SK-N-SH (cell line): Measurements from ENCODE around the gene TNNT2. TPM values are rescaled to one million over a fixed set of nuclear protein-coding genes. Genes with fewer than 3 reads are reported as not detected.

Source experiments
- CTCF ChIA-PET: fragments of 300-600, 350-600 bp; formaldehyde crosslinking; extraction: SDS; loops from one replicate; lab custom pipeline; 2021; lab: Yijun Ruan, JAX
- POLR2A ChIA-PET: fragments of 350-600 bp; sonication (Branson Sonifier 250); formaldehyde crosslinking; extraction: SDS; loops from one replicate; lab custom pipeline; 2020; ENCODE audit warnings: antibody characterized with exemption, inconsistent platforms; lab: Yijun Ruan, JAX
- DNase-seq: peaks from one replicate; pipeline ENCODE4 v3.0.0; 2012
- H2AFZ ChIP-seq: fragments of 200-600 bp; sonication (generic); 2 replicates; pipeline ENCODE4 v1.8.1; 2016; ENCODE audit warnings: antibody characterized with exemption, mild to moderate bottlenecking, low read depth
- H3F3A ChIP-seq: fragments of 200-600 bp; sonication (generic); replicated peaks from 2 replicates; pipeline ENCODE3; 2016; ENCODE audit warnings: antibody characterized with exemption, mild to moderate bottlenecking; ENCODE audit not compliant: insufficient read depth
- H3K27ac ChIP-seq, 2 experiments: fragments of 200-500 bp in 1 of 2; fragments of 200-600 bp in 1 of 2; sonication (Bioruptor generic) in 1 of 2; sonication (generic), shearing (Covaris generic) in 1 of 2; 2 replicates each; pipeline versions ENCODE4 v1.5.1 to v1.6.1; 2014 to 2016; ENCODE audit warnings: low read depth in 2 of 2, inconsistent platforms in 1 of 2, low read length in 1 of 2, mild to moderate bottlenecking in 1 of 2, mixed read lengths in 1 of 2
- H3K27me3 ChIP-seq: fragments of 200-600 bp; sonication (generic), shearing (Covaris generic); 2 replicates; pipeline ENCODE4 v1.6.1; 2016; ENCODE audit warnings: mixed run types; ENCODE audit not compliant: insufficient read depth
- H3K36me3 ChIP-seq, 2 experiments: fragments of 200-500 bp in 1 of 2; fragments of 200-600 bp in 1 of 2; sonication (Bioruptor generic) in 1 of 2; sonication (generic) in 1 of 2; replicated peaks in 1 of 2; 2 replicates each; pipeline versions ENCODE3 to v1.5.1; 2014 to 2016; ENCODE audit warnings: low read length in 1 of 2, mild to moderate bottlenecking in 1 of 2; ENCODE audit not compliant: insufficient read depth in 2 of 2, control insufficient read depth in 1 of 2
- H3K4me1 ChIP-seq, 2 experiments: fragments of 200-500 bp in 1 of 2; fragments of 200-600 bp in 1 of 2; sonication (Bioruptor generic) in 1 of 2; sonication (generic), shearing (Covaris generic) in 1 of 2; 2 replicates each; pipeline versions ENCODE4 v1.5.1 to v1.6.1; 2014 to 2016; ENCODE audit warnings: low read depth in 1 of 2, low read length in 1 of 2, mixed run types in 1 of 2; ENCODE audit not compliant: insufficient read depth in 2 of 2, control insufficient read depth in 1 of 2
- H3K4me2 ChIP-seq: fragments of 200-600 bp; sonication (generic), shearing (Covaris generic); 2 replicates; pipeline ENCODE4 v1.6.1; 2017; ENCODE audit warnings: mixed run types
- H3K4me3 ChIP-seq, 2 experiments: fragments of 200-500 bp in 1 of 2; fragments of 200-600 bp in 1 of 2; sonication (Bioruptor generic) in 1 of 2; sonication (generic), shearing (Covaris generic) in 1 of 2; 2 replicates each; pipeline versions ENCODE4 v1.5.1 to v1.8.1; 2014 to 2016; ENCODE audit warnings: low read depth in 2 of 2, inconsistent platforms in 1 of 2, low read length in 1 of 2, mild to moderate bottlenecking in 1 of 2, mixed read lengths in 1 of 2, moderate library complexity in 1 of 2
- H3K79me2 ChIP-seq: fragments of 200-600 bp; sonication (generic); 2 replicates; pipeline ENCODE4 v1.8.1; 2017; ENCODE audit warnings: mild to moderate bottlenecking; ENCODE audit not compliant: insufficient read depth
- H3K9ac ChIP-seq: fragments of 200-600 bp; sonication (generic); 2 replicates; pipeline ENCODE4 v1.6.1; 2017; ENCODE audit warnings: mixed run types
- H3K9me2 ChIP-seq: fragments of 200-600 bp; sonication (generic); 2 replicates; pipeline ENCODE4 v1.6.1; 2017; ENCODE audit warnings: mixed run types
- H3K9me3 ChIP-seq: fragments of 200-600 bp; sonication (generic); 2 replicates; pipeline ENCODE4 v1.6.1; 2017; ENCODE audit warnings: mixed run types, mild to moderate bottlenecking, moderate library complexity
- H4K20me1 ChIP-seq: fragments of 200-600 bp; sonication (generic); 2 replicates; pipeline ENCODE4 v1.6.1; 2017; ENCODE audit warnings: mild to moderate bottlenecking, mixed run types; ENCODE audit not compliant: insufficient read depth
- EZH2phosphoT487 ChIP-seq: fragments of 200-600 bp; sonication (generic); IDR thresholded peaks from 2 replicates; pipeline ENCODE4 v1.6.1; 2017; ENCODE audit warnings: low read depth, mixed run types, mild to moderate bottlenecking, antibody characterized with exemption, moderate library complexity, borderline replicate concordance
- FOSL2 ChIP-seq: IDR thresholded peaks from 2 replicates; pipeline ENCODE4 v1.4.0; 2012; ENCODE audit warnings: low read depth, mild to moderate bottlenecking, moderate library complexity, borderline replicate concordance
- MXI1 ChIP-seq: IDR thresholded peaks from 2 replicates; pipeline ENCODE4 v1.6.1; 2012; ENCODE audit warnings: mild to moderate bottlenecking, low read depth, low read length, improper control_type of control experiment
- NFIC ChIP-seq: IDR thresholded peaks from 2 replicates; pipeline ENCODE4 v1.4.0; 2012; ENCODE audit warnings: borderline replicate concordance
- POLR2AphosphoS5 ChIP-seq: IDR thresholded peaks from 2 replicates; pipeline ENCODE4 v1.6.1; 2012; ENCODE audit warnings: low read depth, low read length
- RAD21 ChIP-seq: IDR thresholded peaks from 2 replicates; pipeline ENCODE4 v1.6.1; 2012; ENCODE audit warnings: mild to moderate bottlenecking, low read length
- RXRA ChIP-seq: IDR thresholded peaks from 2 replicates; pipeline ENCODE4 v1.4.0; 2012; ENCODE audit warnings: low read depth, mild to moderate bottlenecking, borderline replicate concordance
- SIN3A ChIP-seq: IDR thresholded peaks from 2 replicates; pipeline ENCODE4 v1.6.1; 2012; ENCODE audit warnings: low read depth, mild to moderate bottlenecking, low read length, moderate library complexity, borderline replicate concordance
- TAF1 ChIP-seq: IDR thresholded peaks from 2 replicates; pipeline ENCODE4 v1.6.1; 2012; ENCODE audit warnings: low read depth, mild to moderate bottlenecking, low read length, moderate library complexity, borderline replicate concordance
- TEAD4 ChIP-seq: IDR thresholded peaks from 2 replicates; pipeline ENCODE4 v1.4.0; 2012; ENCODE audit warnings: mild to moderate bottlenecking, borderline replicate concordance; ENCODE audit not compliant: insufficient read depth
- USF2 ChIP-seq: fragments of 150-350 bp; IDR thresholded peaks from 2 replicates; pipeline ENCODE4 v1.6.1; 2017; ENCODE audit warnings: antibody characterized with exemption, low read length, low read depth, borderline replicate concordance
- YY1 ChIP-seq: IDR thresholded peaks from 2 replicates; pipeline ENCODE4 v1.4.0; 2012; ENCODE audit warnings: low read depth, mild to moderate bottlenecking
- ZBTB33 ChIP-seq: IDR thresholded peaks from 2 replicates; pipeline ENCODE4 v1.4.0; 2012; ENCODE audit warnings: low read depth, borderline replicate concordance
- WGBS: methylation state at CpG from one replicate; pipeline ENCODE4 v1.1.6; 2017; ENCODE audit warnings: low lambda C conversion rate; 5-methylcytosine and 5-hydroxymethylcytosine counted together
- polyA plus RNA-seq, 3 experiments: library from polyadenylated mRNA; depleted of rRNA; stranded (reverse); fragments of >200 nt; gene quantifications; 2 replicates each; pipeline ENCODE4 v1.2.3, GENCODE V29; 2012
- TF ChIP-seq, protein P1 (sequence below): fragments of 200-600 bp; sonication (generic); IDR thresholded peaks from 2 replicates; pipeline ENCODE4 v1.6.1; 2017; ENCODE audit warnings: antibody characterized with exemption, mild to moderate bottlenecking, moderate library complexity
- TF ChIP-seq, protein P2 (sequence below): fragments of 150-350 bp; IDR thresholded peaks from 2 replicates; pipeline ENCODE4 v1.6.1; 2016; ENCODE audit warnings: mild to moderate bottlenecking, low read depth, low read length
- TF ChIP-seq, protein P3 (sequence below): IDR thresholded peaks from 2 replicates; pipeline ENCODE4 v1.4.0; 2012; ENCODE audit warnings: low read depth, borderline replicate concordance

The TNNT2 gene
- polyA plus RNA-seq, 1 of the 3 experiments (the other 2 are of a cell fraction) = 0.33 TPM

DNA sequence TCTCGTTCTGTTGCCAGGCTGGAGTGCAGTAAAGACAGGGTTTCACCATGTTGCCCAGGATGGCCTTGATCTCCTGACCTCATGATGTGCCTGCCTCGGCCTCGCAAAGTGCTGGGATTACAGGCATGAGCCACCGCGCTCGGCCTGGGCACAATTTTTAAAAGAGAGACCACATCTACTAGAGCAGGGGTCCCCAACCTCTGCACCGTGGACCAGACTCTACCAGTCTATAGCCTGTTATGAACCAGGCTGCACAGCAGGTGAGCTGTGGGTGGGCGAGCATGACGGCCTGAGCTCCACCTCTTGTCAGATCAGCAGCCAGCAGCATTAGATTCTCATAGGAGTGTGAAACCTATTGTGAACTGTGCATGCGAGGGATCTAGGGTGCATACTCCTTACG is 20.8 kb downstream of the TNNT2 start:
- peaks cover 0 to 2% of the 10 kb centered on the region in 2 experiments; a peak in 1 of 4 replicates for H3K4me1 ChIP-seq
- H3K27ac ChIP-seq = no peak overlapping the region
- H3K27me3 ChIP-seq = peaks cover 3% of the 10 kb centered on the region; the same call in 1 of the 2 replicates
- no peaks in the 10 kb centered on the region for H3F3A ChIP-seq
- H3K4me2 ChIP-seq = no peak overlapping the region
- no peak overlapping the region for H3K9ac ChIP-seq
- no peak overlapping the region for H3K4me3 ChIP-seq
- H4K20me1 ChIP-seq = no peaks in the 10 kb centered on the region
- ChIA-PET CTCF (interaction anchor here (11.0 to 17.5 kb wide), 3 partner anchors 10 to 105 kb away, joined by 125 to 329 read pairs (median 143); no protein-coding TSS in a partner anchor), POLR2A (no interaction called here)
- H2AFZ ChIP-seq = no peak overlapping the region
- H3K36me3 ChIP-seq = no peaks in the 10 kb centered on the region
- H3K9me3 ChIP-seq = no peaks in the 10 kb centered on the region
- no peak for DNase-seq
- no peaks in the 10 kb centered on the region for H3K9me2 ChIP-seq
- 61% methylated on average over 7 of the region's 11 CpGs for whole genome bisulfite sequencing
- TF ChIP-seq SIN3A (no peak), YY1 (no peak), POLR2AphosphoS5 (no peak), FOSL2 (no peak), RXRA (no peak), ZBTB33 (no peak), MXI1 (no peak), TAF1 (no peak), NFIC (no peak), USF2 (no peak), TEAD4 (no peak), RAD21 (no peak), EZH2phosphoT487 (no peak)
- TF ChIP-seq, protein P1, sequence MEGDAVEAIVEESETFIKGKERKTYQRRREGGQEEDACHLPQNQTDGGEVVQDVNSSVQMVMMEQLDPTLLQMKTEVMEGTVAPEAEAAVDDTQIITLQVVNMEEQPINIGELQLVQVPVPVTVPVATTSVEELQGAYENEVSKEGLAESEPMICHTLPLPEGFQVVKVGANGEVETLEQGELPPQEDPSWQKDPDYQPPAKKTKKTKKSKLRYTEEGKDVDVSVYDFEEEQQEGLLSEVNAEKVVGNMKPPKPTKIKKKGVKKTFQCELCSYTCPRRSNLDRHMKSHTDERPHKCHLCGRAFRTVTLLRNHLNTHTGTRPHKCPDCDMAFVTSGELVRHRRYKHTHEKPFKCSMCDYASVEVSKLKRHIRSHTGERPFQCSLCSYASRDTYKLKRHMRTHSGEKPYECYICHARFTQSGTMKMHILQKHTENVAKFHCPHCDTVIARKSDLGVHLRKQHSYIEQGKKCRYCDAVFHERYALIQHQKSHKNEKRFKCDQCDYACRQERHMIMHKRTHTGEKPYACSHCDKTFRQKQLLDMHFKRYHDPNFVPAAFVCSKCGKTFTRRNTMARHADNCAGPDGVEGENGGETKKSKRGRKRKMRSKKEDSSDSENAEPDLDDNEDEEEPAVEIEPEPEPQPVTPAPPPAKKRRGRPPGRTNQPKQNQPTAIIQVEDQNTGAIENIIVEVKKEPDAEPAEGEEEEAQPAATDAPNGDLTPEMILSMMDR = no peak
- TF ChIP-seq, protein P2, sequence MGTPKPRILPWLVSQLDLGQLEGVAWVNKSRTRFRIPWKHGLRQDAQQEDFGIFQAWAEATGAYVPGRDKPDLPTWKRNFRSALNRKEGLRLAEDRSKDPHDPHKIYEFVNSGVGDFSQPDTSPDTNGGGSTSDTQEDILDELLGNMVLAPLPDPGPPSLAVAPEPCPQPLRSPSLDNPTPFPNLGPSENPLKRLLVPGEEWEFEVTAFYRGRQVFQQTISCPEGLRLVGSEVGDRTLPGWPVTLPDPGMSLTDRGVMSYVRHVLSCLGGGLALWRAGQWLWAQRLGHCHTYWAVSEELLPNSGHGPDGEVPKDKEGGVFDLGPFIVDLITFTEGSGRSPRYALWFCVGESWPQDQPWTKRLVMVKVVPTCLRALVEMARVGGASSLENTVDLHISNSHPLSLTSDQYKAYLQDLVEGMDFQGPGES = no peak
- TF ChIP-seq, protein P3, sequence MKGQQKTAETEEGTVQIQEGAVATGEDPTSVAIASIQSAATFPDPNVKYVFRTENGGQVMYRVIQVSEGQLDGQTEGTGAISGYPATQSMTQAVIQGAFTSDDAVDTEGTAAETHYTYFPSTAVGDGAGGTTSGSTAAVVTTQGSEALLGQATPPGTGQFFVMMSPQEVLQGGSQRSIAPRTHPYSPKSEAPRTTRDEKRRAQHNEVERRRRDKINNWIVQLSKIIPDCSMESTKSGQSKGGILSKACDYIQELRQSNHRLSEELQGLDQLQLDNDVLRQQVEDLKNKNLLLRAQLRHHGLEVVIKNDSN = no peak
- no peaks in the 10 kb centered on the region for H3K79me2 ChIP-seq
